ENCODE results near the gene PRXL2B.
"Not testable (repeated sequence)": the region's sequence is repeated elsewhere in the genome, so short reads cannot be mapped to it uniquely, and the experiment has no call there.

DNA sequence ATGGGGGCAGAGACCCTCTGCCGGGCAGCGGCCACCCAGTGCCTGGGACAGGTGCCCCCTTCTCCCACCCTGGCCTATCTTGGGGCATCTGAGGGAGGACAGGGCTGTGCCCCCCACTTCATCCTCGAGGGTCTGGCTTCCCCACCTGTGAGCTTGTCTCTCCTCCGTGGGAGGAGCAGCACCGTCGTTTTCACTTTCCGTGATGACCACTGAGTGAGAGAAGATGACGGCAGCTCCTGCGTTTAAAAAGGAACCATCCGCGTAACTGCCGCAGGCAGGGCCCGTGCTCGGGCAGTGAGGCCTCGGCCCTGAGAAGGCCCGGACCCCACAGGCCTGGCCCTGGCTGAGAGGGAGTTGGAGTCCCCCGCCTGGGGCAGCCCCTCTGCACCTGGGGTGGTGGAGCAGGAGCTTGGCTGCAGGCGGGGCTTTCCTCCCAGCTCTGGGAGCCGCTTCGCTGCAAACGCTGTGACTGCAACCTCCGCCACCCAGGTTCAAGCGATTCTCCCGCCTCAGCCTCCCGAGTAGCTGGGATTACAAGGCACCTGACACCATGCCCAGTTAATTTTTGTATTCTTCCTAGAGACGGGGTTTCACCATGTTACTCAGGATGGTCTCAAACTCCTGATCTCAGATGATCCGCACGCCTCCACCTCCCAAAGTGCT lies 37.1 kb upstream of the PRXL2B start:
- TF ChIP-seq CREB1 (CRISPR knock-in tag; IDR thresholded peaks at IDR 0.05; ENCODE audit: low read depth); EZH2 (IDR thresholded peaks at IDR 0.05; ENCODE audit: low read depth, unreplicated experiment); POLR2AphosphoS5 (IDR thresholded peaks at IDR 0.05; ENCODE audit: low read depth); STAT1 (IDR thresholded peaks at IDR 0.05; ENCODE audit: unreplicated experiment); NANOG (IDR thresholded peaks at IDR 0.05; ENCODE audit: borderline replicate concordance): not testable (repeated sequence)
